HG02759 (cell line): ENCODE measurements around the gene ZNF672.
"Not testable (repeated sequence)": the region's sequence is repeated elsewhere in the genome, so short reads cannot be mapped to it uniquely, and the experiment has no call there.

ENCODE experiments used
- ATAC-seq: cut with Tn5 transposase; IDR thresholded peaks from one replicate; pipeline ENCODE4 v1.9.1; 2021; ENCODE audit warnings: mild to moderate bottlenecking, moderate library complexity; ENCODE audit not compliant: unreplicated experiment

The ZNF672 gene

DNA sequence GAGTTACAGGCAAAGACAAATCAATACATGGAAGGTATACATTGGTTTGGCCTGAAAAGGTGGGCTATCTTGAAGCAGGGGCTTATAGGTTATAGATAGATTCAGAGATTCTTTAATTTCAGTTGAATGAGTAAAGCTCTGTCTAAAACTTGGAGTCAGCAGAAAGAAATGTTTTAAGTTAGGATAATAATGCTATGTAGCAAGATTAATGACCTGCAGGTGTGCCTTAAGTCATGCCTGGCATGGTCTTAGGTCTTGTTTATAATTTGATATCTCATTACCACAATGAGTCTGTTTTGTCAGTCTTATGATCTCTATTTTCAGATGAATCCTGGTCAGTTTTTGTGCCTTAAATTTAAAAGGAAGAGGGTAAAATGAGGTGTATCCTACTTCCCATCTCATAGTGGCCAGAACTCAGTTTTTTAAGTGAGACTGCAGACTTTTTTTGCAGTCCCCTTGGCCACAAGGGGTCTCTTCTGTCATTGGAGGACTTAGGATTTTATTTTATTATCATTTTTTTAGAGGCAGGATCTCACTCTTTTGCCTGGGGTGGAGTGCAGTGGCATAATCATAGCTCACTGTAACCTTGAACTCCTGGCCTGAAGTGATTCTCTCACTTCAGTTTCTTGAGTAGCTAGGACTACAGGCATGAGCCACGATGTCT, 46.7 kb downstream of the ZNF672 start:
- ATAC-seq: no peak

DNA sequence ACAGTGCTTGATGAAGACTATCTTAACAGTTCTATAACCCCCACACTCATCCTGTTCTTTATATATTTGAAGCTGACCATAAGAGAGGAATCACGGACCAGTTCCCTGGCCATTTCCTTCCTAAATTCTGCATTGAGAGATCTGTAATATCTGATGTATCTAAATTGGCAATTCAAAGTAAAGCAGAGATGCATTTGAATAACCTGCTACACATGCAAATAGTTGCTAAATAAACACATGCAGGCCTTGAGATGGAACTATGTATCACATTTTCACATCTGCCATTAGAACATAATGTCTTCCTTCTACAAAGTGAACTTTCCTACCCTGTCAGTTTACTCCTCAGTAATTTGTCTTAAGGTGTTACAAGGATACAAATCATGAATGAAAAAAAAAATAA, 47.6 kb downstream of the ZNF672 start:
- no peak for ATAC-seq

DNA sequence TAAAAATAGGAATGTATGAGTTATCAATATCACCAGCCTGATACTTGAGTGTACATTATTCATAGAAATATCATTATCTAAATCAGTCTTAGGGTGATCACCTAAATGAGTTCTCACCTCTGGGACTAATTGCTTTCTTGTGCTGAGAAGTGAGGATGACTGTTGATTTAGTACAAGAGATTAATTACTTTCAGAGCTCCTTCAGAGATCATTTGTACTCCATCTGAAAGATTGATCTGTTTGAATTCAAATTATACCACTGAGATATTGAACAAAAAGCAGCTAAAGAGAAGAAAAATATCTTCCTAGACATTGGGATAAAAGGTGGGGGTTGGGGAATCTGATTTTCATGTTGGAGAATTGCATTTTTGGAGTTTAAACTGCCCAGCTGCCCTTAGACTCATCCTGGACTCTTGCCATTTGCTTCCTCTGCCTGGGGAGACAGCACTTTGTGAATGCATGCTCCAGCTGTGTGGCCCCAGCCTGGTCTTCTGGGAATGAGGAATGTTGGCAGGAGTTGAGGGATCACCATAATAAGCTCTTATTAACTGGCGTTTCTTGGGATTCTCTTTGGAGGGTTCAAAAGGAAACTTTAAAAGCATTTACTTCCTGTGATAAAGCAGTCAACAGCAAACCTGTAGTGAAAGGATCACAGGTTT, 48.3 kb downstream of the ZNF672 start:
- ATAC-seq: no peak

- ATAC-seq: not testable (repeated sequence)
Observed at GRCh38 chr1:248889914-248890243, 51.9 kb downstream of the ZNF672 start.

DNA sequence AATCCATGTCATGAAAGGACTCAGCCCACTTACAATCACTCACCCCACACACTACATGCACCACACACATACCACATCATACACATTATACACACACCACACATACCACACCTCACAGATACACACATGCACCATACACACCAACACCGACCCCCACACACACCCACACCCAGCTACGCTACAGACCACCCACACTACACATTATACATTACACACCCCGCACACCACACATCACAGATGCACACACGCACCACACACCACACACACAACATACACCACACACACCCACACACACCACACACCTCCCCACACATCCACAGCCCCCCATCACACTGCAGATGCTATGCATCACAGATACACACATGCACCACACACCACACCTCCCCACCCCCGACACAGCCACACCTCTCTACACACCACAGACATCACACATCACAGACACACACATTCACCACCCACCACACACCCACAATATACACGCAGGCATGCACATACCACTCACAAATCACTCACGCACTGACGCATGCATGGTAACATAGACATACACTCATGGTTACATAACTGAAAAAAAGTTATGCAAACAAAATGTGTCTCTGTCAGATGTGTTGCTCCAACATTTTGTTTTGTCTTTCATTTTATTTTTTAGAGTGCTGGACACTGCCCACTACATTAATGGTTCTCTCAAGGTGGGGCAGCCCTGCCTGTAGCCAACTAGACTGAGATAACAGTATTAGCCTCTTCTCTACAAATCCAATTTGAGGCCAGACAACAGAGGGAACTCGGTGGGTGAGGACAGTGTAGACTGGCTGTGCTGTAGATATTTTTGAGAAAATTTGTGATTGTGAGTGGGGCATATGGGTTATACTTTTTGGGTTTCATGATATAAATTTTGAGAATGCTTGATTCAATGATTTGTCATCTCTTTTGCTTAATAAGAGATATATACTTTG, 52.8 kb downstream of the ZNF672 start:
- no peak for ATAC-seq

DNA sequence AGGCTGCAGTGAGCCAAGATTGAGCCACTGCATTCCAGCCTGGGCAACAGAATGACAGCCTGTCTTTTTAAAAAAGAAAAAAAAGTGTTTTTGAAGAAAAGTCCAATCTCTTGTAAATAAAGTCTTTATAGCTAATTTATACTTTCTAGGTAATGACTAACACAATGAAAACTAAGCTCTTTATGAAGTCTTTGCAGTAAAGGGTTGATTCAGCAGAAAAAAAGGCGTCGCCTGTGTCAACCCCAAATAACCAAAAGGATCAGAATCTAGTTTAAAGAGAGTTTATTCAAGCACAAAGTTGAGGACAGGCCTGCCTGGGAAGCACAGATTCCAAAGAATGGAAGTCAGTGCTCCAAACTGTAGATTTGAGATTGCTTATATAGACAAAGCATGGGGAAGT, 53.7 kb downstream of the ZNF672 start:
- no peak for ATAC-seq

DNA sequence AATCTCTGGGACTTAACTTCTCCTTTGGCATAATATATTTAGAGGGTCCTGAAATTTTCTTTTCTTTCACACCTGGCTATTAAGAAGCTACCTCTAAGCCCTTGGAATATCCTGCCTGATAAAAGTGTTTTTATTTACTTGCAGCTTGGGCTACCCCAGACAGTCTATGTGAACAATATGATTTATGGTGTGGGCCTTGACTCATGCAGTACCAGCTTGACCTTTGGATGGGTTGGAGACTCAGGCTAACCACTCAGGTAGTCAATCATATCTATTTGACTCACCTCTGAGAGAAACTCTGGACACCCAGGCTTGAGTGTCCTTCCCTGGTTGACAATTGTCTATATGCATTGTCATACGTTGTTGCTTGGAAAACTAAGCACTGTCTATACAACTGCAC, 54.6 kb downstream of the ZNF672 start:
- no peak for ATAC-seq

DNA sequence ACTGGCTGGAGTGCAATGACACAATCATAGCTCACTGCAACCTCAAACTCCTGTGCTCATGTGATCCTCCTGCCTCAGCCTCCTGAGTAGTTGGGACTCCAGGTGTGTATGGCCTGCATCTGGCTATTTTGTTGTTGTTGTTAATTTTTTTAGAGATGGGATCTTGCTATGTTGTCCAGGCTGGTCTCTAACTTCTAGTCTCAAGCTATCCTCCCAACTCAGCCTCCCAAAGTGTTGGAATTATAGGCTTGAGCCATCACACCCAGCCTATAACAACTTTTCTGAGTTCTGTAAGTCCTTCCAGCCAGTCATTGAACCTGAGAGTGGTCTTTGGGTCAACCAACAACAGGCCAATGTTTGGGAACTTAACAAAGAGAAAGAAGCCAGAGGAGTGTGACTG, 56.8 kb downstream of the ZNF672 start:
- no peak for ATAC-seq

- no peak for ATAC-seq
Observed at GRCh38 chr1:248897412-248898337, 59.7 kb downstream of the ZNF672 start.
